Measurements from ENCODE around the gene EPHB3. TPM values are rescaled to one million over a fixed set of nuclear protein-coding genes. Genes with fewer than 3 reads are reported as not detected.

Gene EPHB3
- total and polyA plus RNA-seq, 2 of the 4 experiments (the other 2 are of a cell fraction) = 0.72 to 2.9 TPM

GRCh38 chr3:184590795-184591194, 29.2 kb downstream of the EPHB3 start:
- no peak overlapping the region for H3K14ac ChIP-seq (replicated peaks; ENCODE audit: low read depth, low read length)
- no peak overlapping the region for H2BK5ac ChIP-seq (ENCODE audit: low read depth, low read length, poor library complexity, severe bottlenecking)
- H3K4me2 ChIP-seq (ENCODE audit: low read depth, low read length) = no peak overlapping the region
- H3K23ac ChIP-seq (ENCODE audit: low read depth, low read length) = no peak overlapping the region
- H2AK5ac ChIP-seq (ENCODE audit: low read depth, low read length) = no peak overlapping the region
- no peaks in the 10 kb centered on the region for H3K9me3 ChIP-seq (ENCODE audit: control insufficient read depth, insufficient read depth, low read length)
- DNase-seq (no peak), ATAC-seq (ENCODE audit: low read depth) (no peak)
- H3K36me3 ChIP-seq (ENCODE audit: control insufficient read depth, insufficient read depth, low read length) = no peaks in the 10 kb centered on the region
- H4K8ac ChIP-seq (ENCODE audit: low read depth in 2 of 2, low read length in 2 of 2) = no peak overlapping the region
- no peaks in the 10 kb centered on the region for H3K9me1 ChIP-seq (ENCODE audit: insufficient read depth, low read length)
- H2BK120ac ChIP-seq (ENCODE audit: low read depth, low read length) = no peak overlapping the region
- intact Hi-C loops (cut with micrococcal nuclease) = no loop called here
- no peak overlapping the region for H2AFZ ChIP-seq (replicated peaks; ENCODE audit: low read length, poor library complexity)
- H2AK9ac ChIP-seq (replicated peaks; ENCODE audit: low read depth, low read length, poor library complexity) = no peak overlapping the region
- H3K4ac ChIP-seq (ENCODE audit: low read depth, low read length) = no peak overlapping the region
- no peak overlapping the region for H4K5ac ChIP-seq (ENCODE audit: low read depth, low read length)
- peaks cover 16% of the 10 kb centered on the region for H3K27me3 ChIP-seq (ENCODE audit: control insufficient read depth, insufficient read depth, low read length)
- H3K4me3 ChIP-seq (ENCODE audit: insufficient read depth, low read depth, low read length) = no peak overlapping the region
- CTCF ChIA-PET = no interaction called here
- no peak overlapping the region for H3K27ac ChIP-seq (ENCODE audit: insufficient read depth, low read length)
- no peak overlapping the region for H4K91ac ChIP-seq (ENCODE audit: insufficient read depth, low read depth, low read length)
- H3K4me1 ChIP-seq (ENCODE audit: control insufficient read depth, insufficient read depth, low read length) = peaks cover 17% of the 10 kb centered on the region; the same call in 1 of the 2 replicates
- H3K56ac ChIP-seq (ENCODE audit: extremely low read depth, insufficient read depth, low read length) = no peak overlapping the region
- no peak overlapping the region for H2BK15ac ChIP-seq (ENCODE audit: low read depth, low read length)
- no peaks in the 10 kb centered on the region for H3K79me1 ChIP-seq (ENCODE audit: low read depth in 1 of 2, low read length in 2 of 2)
- H4K20me1 ChIP-seq (ENCODE audit: insufficient read depth, low read length) = no peaks in the 10 kb centered on the region
- TF ChIP-seq MXI1 (IDR thresholded peaks at IDR 0.05; ENCODE audit: borderline replicate concordance, low read depth, low read length) (no peak), POLR2A (IDR thresholded peaks at IDR 0.05; ENCODE audit: low read depth, low read length) (no peak), CEBPB (IDR thresholded peaks at IDR 0.05; ENCODE audit: low read depth, low read length) (no peak), SMC3 (IDR thresholded peaks at IDR 0.05; ENCODE audit: low read depth, low read length) (no peak), CHD1 (IDR thresholded peaks at IDR 0.05; ENCODE audit: low read depth, low read length) (no peak), USF2 (IDR thresholded peaks at IDR 0.05; ENCODE audit: low read depth, low read length) (no peak), MAZ (IDR thresholded peaks at IDR 0.05; ENCODE audit: borderline replicate concordance, low read depth, low read length) (no peak), MAFK (IDR thresholded peaks at IDR 0.05; ENCODE audit: low read depth, low read length) (no peak), CTCF (conservative IDR thresholded peaks at IDR 0.05; ENCODE audit: low read depth, low read length) (no peak), RCOR1 (IDR thresholded peaks at IDR 0.05; ENCODE audit: insufficient replicate concordance, low read length) (no peak), BHLHE40 (IDR thresholded peaks at IDR 0.05; ENCODE audit: low read depth, low read length) (no peak), RFX5 (IDR thresholded peaks at IDR 0.05; ENCODE audit: low read depth, low read length) (no peak), NFE2L2 (IDR thresholded peaks at IDR 0.05; ENCODE audit: low read depth, low read length) (no peak), RAD21 (IDR thresholded peaks at IDR 0.05; ENCODE audit: low read length) (no peak), FOS (IDR thresholded peaks at IDR 0.05; ENCODE audit: low read depth, low read length) (no peak)
- TF ChIP-seq, protein P1, sequence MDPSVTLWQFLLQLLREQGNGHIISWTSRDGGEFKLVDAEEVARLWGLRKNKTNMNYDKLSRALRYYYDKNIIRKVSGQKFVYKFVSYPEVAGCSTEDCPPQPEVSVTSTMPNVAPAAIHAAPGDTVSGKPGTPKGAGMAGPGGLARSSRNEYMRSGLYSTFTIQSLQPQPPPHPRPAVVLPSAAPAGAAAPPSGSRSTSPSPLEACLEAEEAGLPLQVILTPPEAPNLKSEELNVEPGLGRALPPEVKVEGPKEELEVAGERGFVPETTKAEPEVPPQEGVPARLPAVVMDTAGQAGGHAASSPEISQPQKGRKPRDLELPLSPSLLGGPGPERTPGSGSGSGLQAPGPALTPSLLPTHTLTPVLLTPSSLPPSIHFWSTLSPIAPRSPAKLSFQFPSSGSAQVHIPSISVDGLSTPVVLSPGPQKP (IDR thresholded peaks at IDR 0.05; ENCODE audit: borderline replicate concordance, low read depth, low read length) = no peak
- no CpG with 5 or more reads among the region's 6 CpGs for WGBS, 2 experiments (ENCODE audit: extremely low coverage in 2 of 2, insufficient read length in 1 of 2)
- dilution Hi-C loops (cut with HindIII; ENCODE audit: low sequenced_read_pairs, unreplicated experiment) = no loop called here
- no peak overlapping the region for H3K9ac ChIP-seq (ENCODE audit: low read depth, low read length)
- POLR2A ChIA-PET (ENCODE audit: unreplicated experiment) = no interaction called here
- BruUV-seq (replicated peaks) = no TSS peak
- H3K18ac ChIP-seq (ENCODE audit: low read depth, low read length) = no peak overlapping the region
- H2BK20ac ChIP-seq (ENCODE audit: low read depth, low read length) = no peak overlapping the region
- in situ Hi-C loops (cut with MboI; ENCODE audit: low sequenced_read_pairs) = no loop called here
